Osteoblast (primary cell): ENCODE results near the gene ACSL3. TPM values are rescaled to one million over a fixed set of nuclear protein-coding genes. Genes with fewer than 3 reads are reported as not detected.

Experiments
- DNase-seq: peaks from one replicate; pipeline ENCODE4 v3.0.0; 2011; ENCODE audit warnings: low spot score, mixed read lengths; ENCODE audit not compliant: insufficient read length; ENCODE audit errors: missing footprints
- H2AFZ ChIP-seq: 2 replicates; pipeline ENCODE4 v1.6.0; 2011; ENCODE audit warnings: mild to moderate bottlenecking, low read length
- H3K27ac ChIP-seq: 2 replicates; pipeline ENCODE4 v1.5.1; 2011; ENCODE audit warnings: mild to moderate bottlenecking, low read depth, low read length, moderate library complexity
- H3K27me3 ChIP-seq: 2 replicates; pipeline ENCODE4 v1.6.0; 2012; ENCODE audit warnings: mild to moderate bottlenecking, control low read depth, inconsistent platforms, low read length, moderate library complexity; ENCODE audit not compliant: insufficient read depth
- H3K36me3 ChIP-seq: 2 replicates; pipeline ENCODE4 v1.5.1; 2011; ENCODE audit warnings: mild to moderate bottlenecking, low read length, control low read depth, moderate library complexity; ENCODE audit not compliant: insufficient read depth
- H3K4me1 ChIP-seq: 2 replicates; pipeline ENCODE4 v1.5.1; 2011; ENCODE audit warnings: mild to moderate bottlenecking, low read length, control low read depth, moderate library complexity; ENCODE audit not compliant: insufficient read depth
- H3K4me2 ChIP-seq: 2 replicates; pipeline ENCODE4 v1.6.0; 2011; ENCODE audit warnings: mild to moderate bottlenecking, low read length; ENCODE audit not compliant: insufficient read depth
- H3K4me3 ChIP-seq: fragments of 200-600 bp; sonication (generic); 3 replicates; pipeline ENCODE4 v1.5.1; 2012; ENCODE audit warnings: mild to moderate bottlenecking, low read length, inconsistent platforms; ENCODE audit not compliant: insufficient read depth
- H3K79me2 ChIP-seq: 2 replicates; pipeline ENCODE4 v1.6.0; 2012; ENCODE audit warnings: mild to moderate bottlenecking, low read length, control low read depth, inconsistent platforms; ENCODE audit not compliant: insufficient read depth
- H3K9me3 ChIP-seq: 2 replicates; pipeline ENCODE4 v1.5.1; 2011; ENCODE audit warnings: low read depth, low read length, control low read depth
- H4K20me1 ChIP-seq: 2 replicates; pipeline ENCODE4 v1.6.0; 2012; ENCODE audit warnings: mild to moderate bottlenecking, low read length, control low read depth; ENCODE audit not compliant: insufficient read depth
- total RNA-seq: library from RNA; depleted of rRNA; stranded (reverse); fragments of >200 nt; gene quantifications from 2 replicates; pipeline ENCODE4 v1.2.3, GENCODE V29; 2012
- TF ChIP-seq, protein P1 (sequence below): IDR thresholded peaks from 2 replicates; pipeline ENCODE4 v1.5.1; 2011; ENCODE audit warnings: mild to moderate bottlenecking, low read depth, low read length, moderate library complexity; ENCODE audit errors: extremely low read depth

The ACSL3 gene
- total RNA-seq, 1 donor: 166 TPM

- Histone ChIP-seq H3K4me3 (no peak overlapping the region), H3K27ac (peak overlapping the region; percentile 56), H3K36me3 (no peaks in the 10 kb centered on the region), H4K20me1 (peaks cover 26% of the 10 kb centered on the region), H3K4me1 (peaks cover 38% of the 10 kb centered on the region), H3K4me2 (peak overlapping the region; percentile 12), H3K79me2 (peaks cover 94% of the 10 kb centered on the region), H3K9me3 (no peaks in the 10 kb centered on the region), H3K27me3 (no peaks in the 10 kb centered on the region), H2AFZ (no peak overlapping the region)
- DNase-seq: no peak
- TF ChIP-seq, protein P1, sequence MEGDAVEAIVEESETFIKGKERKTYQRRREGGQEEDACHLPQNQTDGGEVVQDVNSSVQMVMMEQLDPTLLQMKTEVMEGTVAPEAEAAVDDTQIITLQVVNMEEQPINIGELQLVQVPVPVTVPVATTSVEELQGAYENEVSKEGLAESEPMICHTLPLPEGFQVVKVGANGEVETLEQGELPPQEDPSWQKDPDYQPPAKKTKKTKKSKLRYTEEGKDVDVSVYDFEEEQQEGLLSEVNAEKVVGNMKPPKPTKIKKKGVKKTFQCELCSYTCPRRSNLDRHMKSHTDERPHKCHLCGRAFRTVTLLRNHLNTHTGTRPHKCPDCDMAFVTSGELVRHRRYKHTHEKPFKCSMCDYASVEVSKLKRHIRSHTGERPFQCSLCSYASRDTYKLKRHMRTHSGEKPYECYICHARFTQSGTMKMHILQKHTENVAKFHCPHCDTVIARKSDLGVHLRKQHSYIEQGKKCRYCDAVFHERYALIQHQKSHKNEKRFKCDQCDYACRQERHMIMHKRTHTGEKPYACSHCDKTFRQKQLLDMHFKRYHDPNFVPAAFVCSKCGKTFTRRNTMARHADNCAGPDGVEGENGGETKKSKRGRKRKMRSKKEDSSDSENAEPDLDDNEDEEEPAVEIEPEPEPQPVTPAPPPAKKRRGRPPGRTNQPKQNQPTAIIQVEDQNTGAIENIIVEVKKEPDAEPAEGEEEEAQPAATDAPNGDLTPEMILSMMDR: no peak
Observed at GRCh38 chr2:222883420-222883819, 22.6 kb downstream of the ACSL3 start.

GRCh38 chr2:222884114-222884771, 23.4 kb downstream of the ACSL3 start:
- Histone ChIP-seq H3K9me3 (no peaks in the 10 kb centered on the region), H3K4me1 (peaks cover 29% of the 10 kb centered on the region), H3K79me2 (peaks cover 94% of the 10 kb centered on the region), H4K20me1 (peaks cover 21% of the 10 kb centered on the region), H3K4me3 (no peak overlapping the region), H2AFZ (no peak overlapping the region), H3K4me2 (peak overlapping the region; percentile 12), H3K36me3 (no peaks in the 10 kb centered on the region), H3K27ac (peak overlapping the region; percentile 56), H3K27me3 (no peaks in the 10 kb centered on the region)
- no peak for DNase-seq
- TF ChIP-seq, protein P1: no peak

DNA sequence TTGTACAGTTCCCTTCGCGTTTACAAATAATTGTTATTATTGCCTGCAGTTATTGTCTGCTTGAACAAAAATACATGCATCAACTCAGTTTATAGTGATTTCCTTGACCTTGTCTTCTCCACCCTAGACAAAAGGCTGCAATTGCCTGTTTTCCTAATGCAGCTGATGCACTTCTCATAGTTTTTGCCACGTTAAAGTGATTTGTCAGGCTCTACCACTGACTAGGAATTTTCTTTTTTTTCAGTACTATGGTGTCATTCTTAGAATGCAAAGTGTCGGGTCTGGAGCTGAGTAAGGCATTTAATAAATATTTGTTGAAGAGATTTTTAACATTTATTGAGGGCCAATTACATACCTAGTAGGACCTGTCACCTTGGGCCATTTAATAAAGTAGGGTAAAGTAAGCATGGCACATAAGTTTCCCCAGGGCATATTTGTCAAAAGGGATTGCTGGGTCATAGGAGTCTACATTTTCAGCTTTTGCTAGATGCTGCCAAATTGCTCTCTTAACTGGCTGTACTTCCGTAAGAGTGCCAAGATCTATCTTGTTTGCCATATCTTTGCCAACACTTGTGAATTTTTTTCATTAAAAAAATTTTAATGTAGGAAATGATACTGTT, 24.1 kb downstream of the ACSL3 start:
- H3K36me3 ChIP-seq: no peaks in the 10 kb centered on the region
- no peak overlapping the region for H3K4me2 ChIP-seq
- TF ChIP-seq, protein P1: no peak
- H4K20me1 ChIP-seq: peaks cover 15% of the 10 kb centered on the region
- no peaks in the 10 kb centered on the region for H3K27me3 ChIP-seq
- H3K79me2 ChIP-seq: peaks cover 94% of the 10 kb centered on the region
- H2AFZ ChIP-seq: no peak overlapping the region
- H3K27ac ChIP-seq: no peak overlapping the region
- no peak for DNase-seq
- H3K4me1 ChIP-seq: peaks cover 23% of the 10 kb centered on the region
- H3K9me3 ChIP-seq: no peaks in the 10 kb centered on the region
- no peak overlapping the region for H3K4me3 ChIP-seq

GRCh38 chr2:222887124-222887523, 26.3 kb downstream of the ACSL3 start:
- TF ChIP-seq, protein P1: no peak
- Histone ChIP-seq H3K4me1 (peaks cover 32% of the 10 kb centered on the region), H3K27me3 (no peaks in the 10 kb centered on the region), H3K4me2 (peak overlapping the region; percentile 35), H4K20me1 (peaks cover 22% of the 10 kb centered on the region), H3K4me3 (no peak overlapping the region), H3K36me3 (no peaks in the 10 kb centered on the region), H3K27ac (no peak overlapping the region), H3K79me2 (peaks cover 98% of the 10 kb centered on the region), H3K9me3 (no peaks in the 10 kb centered on the region), H2AFZ (no peak overlapping the region)
- DNase-seq: no peak
